Calu3 (cell line): Measurements from ENCODE around the gene NBPF1. TPM values are rescaled to one million over a fixed set of nuclear protein-coding genes. Genes with fewer than 3 reads are reported as not detected.
"Not testable (repeated sequence)": the region's sequence is repeated elsewhere in the genome, so short reads cannot be mapped to it uniquely, and the experiment has no call there.

Experiments used
- BruUV-seq: library from RNA; stranded (reverse); fragments of 400-500 nt; replicated peaks from 2 replicates; lab custom pipeline; 2021; lab: Mats Ljungman, UMichigan
- CTCF ChIA-PET: fragments of 300-600 bp; sonication (Branson Sonifier 250); formaldehyde crosslinking; loops from one replicate; lab custom pipeline; 2022; ENCODE audit warnings: antibody characterized with exemption; lab: Charles Lee
- DNase-seq: peaks from one replicate; pipeline ENCODE4 v3.0.0; 2022
- H3K27ac Mint-ChIP-seq: one replicate; pipeline ENCODE4 v1.8.0; 2022; ENCODE audit warnings: mixed read lengths; ENCODE audit not compliant: unreplicated experiment
- H3K27me3 Mint-ChIP-seq: one replicate; pipeline ENCODE4 v1.8.0; 2022; ENCODE audit warnings: mixed read lengths; ENCODE audit not compliant: unreplicated experiment
- H3K36me3 Mint-ChIP-seq: one replicate; pipeline ENCODE4 v1.8.0; 2022; ENCODE audit warnings: mild to moderate bottlenecking, moderate library complexity, mixed read lengths; ENCODE audit not compliant: insufficient read depth, unreplicated experiment
- H3K4me1 Mint-ChIP-seq: one replicate; pipeline ENCODE4 v1.8.0; 2022; ENCODE audit warnings: mild to moderate bottlenecking, low read depth, mixed read lengths; ENCODE audit not compliant: unreplicated experiment
- H3K4me3 Mint-ChIP-seq: one replicate; pipeline ENCODE4 v1.8.0; 2022; ENCODE audit warnings: mild to moderate bottlenecking, low read depth, moderate library complexity, mixed read lengths; ENCODE audit not compliant: unreplicated experiment
- H3K9me3 Mint-ChIP-seq: one replicate; pipeline ENCODE4 v1.8.0; 2022; ENCODE audit warnings: low read depth, mixed read lengths; ENCODE audit not compliant: unreplicated experiment
- CTCF ChIP-seq: fragments of 200-600 bp; IDR thresholded peaks from one replicate; pipeline ENCODE4 v1.8.0; 2022; ENCODE audit warnings: antibody characterized with exemption; ENCODE audit not compliant: unreplicated experiment
- intact Hi-C: fragments of 100-400 bp; cut with micrococcal nuclease; formaldehyde crosslinking; loops from one replicate; pipeline ENCODE4 v1.10.0; 2022; ENCODE audit not compliant: unreplicated experiment
- total RNA-seq: library from RNA; stranded (reverse); gene quantifications from 2 replicates; pipeline ENCODE4 v1.2.3, GENCODE V29; 2022

Gene NBPF1
- total RNA-seq, 1 experiment from 2014 or later: 26.4 TPM

GRCh38 chr1:16630661-16631247, 17.4 kb upstream of the NBPF1 start:
- CTCF ChIA-PET: interaction anchor here (0.6 kb wide), 1 partner anchor 21 kb away, joined by 3 read pairs; no protein-coding TSS in a partner anchor
- intact Hi-C loops: no loop called here
- Mint-ChIP-seq H3K4me1 (no peaks in the 10 kb centered on the region), H3K9me3 (no peaks in the 10 kb centered on the region), H3K36me3 (peaks cover 34% of the 10 kb centered on the region), H3K27me3 (no peaks in the 10 kb centered on the region), H3K27ac (no peak overlapping the region), H3K4me3 (no peak overlapping the region)
- no peak for TF ChIP-seq CTCF
- no TSS peak for BruUV-seq
- no peak for DNase-seq

- intact Hi-C loops, BruUV-seq, H3K4me3 Mint-ChIP-seq, CTCF ChIA-PET, H3K9me3 Mint-ChIP-seq, H3K27me3 Mint-ChIP-seq, H3K27ac Mint-ChIP-seq, H3K4me1 Mint-ChIP-seq, DNase-seq: not testable (repeated sequence)
- H3K36me3 Mint-ChIP-seq: peaks cover 38% of the 10 kb centered on the region
These were observed 16.7 kb upstream of the NBPF1 start for GRCh38 chr1:16629916-16630530.

GRCh38 chr1:16628361-16629111, 15.2 kb upstream of the NBPF1 start:
- intact Hi-C loops: no loop called here
- no peaks in the 10 kb centered on the region for H3K27me3 Mint-ChIP-seq
- no peak overlapping the region for H3K27ac Mint-ChIP-seq
- H3K4me1 Mint-ChIP-seq: no peaks in the 10 kb centered on the region
- peaks cover 27% of the 10 kb centered on the region for H3K36me3 Mint-ChIP-seq
- no peak for TF ChIP-seq CTCF
- no peaks in the 10 kb centered on the region for H3K9me3 Mint-ChIP-seq
- no peak overlapping the region for H3K4me3 Mint-ChIP-seq
- CTCF ChIA-PET: interaction anchor here (0.7 kb wide), 1 partner anchor 275 kb away, joined by 3 read pairs; no protein-coding TSS in a partner anchor
- BruUV-seq: no TSS peak
- no peak for DNase-seq

- CTCF ChIA-PET: not testable (repeated sequence)
These were observed 13.1 kb upstream of the NBPF1 start for GRCh38 chr1:16626409-16626983.

More at GRCh38 chr1:16626409-16626983, 13.1 kb upstream of the NBPF1 start:
- H3K27ac Mint-ChIP-seq, intact Hi-C loops, H3K9me3 Mint-ChIP-seq, DNase-seq, H3K4me1 Mint-ChIP-seq, BruUV-seq, H3K4me3 Mint-ChIP-seq, H3K27me3 Mint-ChIP-seq: not testable (repeated sequence)
- H3K36me3 Mint-ChIP-seq: peaks cover 19% of the 10 kb centered on the region
